8988T (cell line): ENCODE data around the gene APOL4.
"Not testable (repeated sequence)": the region's sequence is repeated elsewhere in the genome, so short reads cannot be mapped to it uniquely, and the experiment has no call there.

Experiments used
- DNase-seq: peaks from one replicate; pipeline ENCODE4 v3.0.0; 2011

APOL4 gene

GRCh38 chr22:36204632-36205015 lies 3.0 kb upstream of the APOL4 start:
- no peak for DNase-seq

GRCh38 chr22:36204001-36204631 lies 2.5 kb upstream of the APOL4 start:
- no peak for DNase-seq

GRCh38 chr22:36203441-36203840 lies 1.8 kb upstream of the APOL4 start:
- not testable (repeated sequence) for DNase-seq

- DNase-seq, result not testable (repeated sequence)
Observed at GRCh38 chr22:36202906-36203305, 1.3 kb upstream of the APOL4 start.

GRCh38 chr22:36201025-36201424 lies 584 bp downstream of the APOL4 start:
- DNase-seq, result not testable (repeated sequence)

GRCh38 chr22:36199001-36199551 lies 2.5 kb downstream of the APOL4 start:
- DNase-seq, result no peak

GRCh38 chr22:36198536-36198935 lies 3.1 kb downstream of the APOL4 start:
- no peak for DNase-seq

- DNase-seq, result no peak
Observed at GRCh38 chr22:36197514-36198146, 4.0 kb downstream of the APOL4 start.

- DNase-seq, result no peak
Observed at GRCh38 chr22:36197065-36197440, 4.6 kb downstream of the APOL4 start.

- DNase-seq, result no peak
Observed at GRCh38 chr22:36196254-36197064, 5.2 kb downstream of the APOL4 start.

GRCh38 chr22:36194971-36195370 lies 6.6 kb downstream of the APOL4 start:
- DNase-seq, result peak; percentile 30

GRCh38 chr22:36194385-36194784 lies 7.2 kb downstream of the APOL4 start:
- no peak for DNase-seq

GRCh38 chr22:36193577-36193976 lies 8.0 kb downstream of the APOL4 start:
- DNase-seq, result no peak

GRCh38 chr22:36193171-36193570 lies 8.4 kb downstream of the APOL4 start:
- DNase-seq, result no peak

- DNase-seq, result no peak
Observed at GRCh38 chr22:36192542-36192941, 9.1 kb downstream of the APOL4 start.

GRCh38 chr22:36191106-36191836 lies 10.3 kb downstream of the APOL4 start:
- no peak for DNase-seq

GRCh38 chr22:36187862-36188261 lies 13.7 kb downstream of the APOL4 start:
- DNase-seq, result not testable (repeated sequence)

GRCh38 chr22:36185828-36186624 lies 15.6 kb downstream of the APOL4 start:
- no peak for DNase-seq

GRCh38 chr22:36184433-36185025 lies 17.1 kb downstream of the APOL4 start:
- DNase-seq, result no peak

GRCh38 chr22:36183446-36183845 lies 18.2 kb downstream of the APOL4 start:
- DNase-seq, result no peak

- DNase-seq, result no peak
Observed at GRCh38 chr22:36182857-36183256, 18.8 kb downstream of the APOL4 start.

GRCh38 chr22:36182056-36182455 lies 19.6 kb downstream of the APOL4 start:
- no peak for DNase-seq
